AG09309 (cell line): ENCODE results near the gene RFFL.

Experiments
- DNase-seq: peaks from one replicate; pipeline ENCODE4 v3.0.0-alpha.2; 2010; ENCODE audit warnings: low read depth
- H3K4me3 ChIP-seq: 2 replicates; pipeline ENCODE4 v1.5.1; 2011; ENCODE audit warnings: mild to moderate bottlenecking, low read depth, low read length, moderate library complexity; ENCODE audit not compliant: control insufficient read depth
- CTCF ChIP-seq: IDR thresholded peaks from 2 replicates; pipeline ENCODE4 v1.5.1; 2011; ENCODE audit warnings: mild to moderate bottlenecking, low read depth, low read length, inconsistent platforms; ENCODE audit not compliant: insufficient read depth, control insufficient read depth; ENCODE audit errors: missing control alignments

Gene RFFL

GRCh38 chr17:35073183-35073790, 9.8 kb upstream of the RFFL start:
- no peak overlapping the region for H3K4me3 ChIP-seq
- DNase-seq, result no peak
- TF ChIP-seq CTCF, result no peak

GRCh38 chr17:35069311-35069710, 5.8 kb upstream of the RFFL start:
- TF ChIP-seq CTCF, result no peak
- no peak for DNase-seq
- H3K4me3 ChIP-seq, result no peak overlapping the region

- no peak overlapping the region for H3K4me3 ChIP-seq
- no peak for TF ChIP-seq CTCF
- DNase-seq, result no peak
Measured at GRCh38 chr17:35068249-35068648, 4.7 kb upstream of the RFFL start.

- TF ChIP-seq CTCF, result no peak
- H3K4me3 ChIP-seq, result no peak overlapping the region
- no peak for DNase-seq
Measured at GRCh38 chr17:35065880-35066279, 2.4 kb upstream of the RFFL start.

GRCh38 chr17:35064516-35065215, 1.2 kb upstream of the RFFL start:
- no peak overlapping the region for H3K4me3 ChIP-seq
- DNase-seq, result no peak
- no peak for TF ChIP-seq CTCF

- no peak overlapping the region for H3K4me3 ChIP-seq
- no peak for TF ChIP-seq CTCF
- DNase-seq, result no peak
Measured at GRCh38 chr17:35062308-35062707, 1.2 kb downstream of the RFFL start.
